Peyer's patch (tissue), 4 donors: ENCODE measurements around the gene EPB41L5. TPM values are rescaled to one million over a fixed set of nuclear protein-coding genes. Genes with fewer than 3 reads are reported as not detected.
"Not testable (repeated sequence)": the region's sequence is repeated elsewhere in the genome, so short reads cannot be mapped to it uniquely, and the experiment has no call there.

Experiments
- DNase-seq, 3 donors: peaks; one replicate each; pipeline ENCODE4 v3.0.0-alpha.2; 2017 to 2019
- H3K27ac ChIP-seq, 4 donors: fragments of 200-600 bp; sonication (generic); one replicate each; pipeline ENCODE4 v1.5.1; 2016 to 2019
- H3K27me3 ChIP-seq, 2 donors: fragments of 200-600 bp; sonication (generic); one replicate each; pipeline ENCODE4 v1.5.1; 2019
- H3K36me3 ChIP-seq, 3 donors: fragments of 200-600 bp; sonication (generic); one replicate each; pipeline ENCODE4 v1.5.1; 2016 to 2019
- H3K4me1 ChIP-seq, 4 donors: fragments of 200-600 bp; sonication (generic); one replicate each; pipeline ENCODE4 v1.5.1; 2016 to 2019
- H3K4me3 ChIP-seq, 4 donors: fragments of 200-600 bp; sonication (generic); 1 replicate in 3 of 4; 2 replicates in 1 of 4; pipeline ENCODE4 v1.5.1; 2016 to 2019; ENCODE audit warnings: mild to moderate bottlenecking in 1 of 4
- H3K9me3 ChIP-seq, 4 donors: fragments of 200-600 bp; sonication (generic); one replicate each; pipeline ENCODE4 v1.5.1; 2016 to 2019; ENCODE audit warnings: mild to moderate bottlenecking in 1 of 4
- CTCF ChIP-seq, 6 experiments: fragments of 450-650 bp in 4 of 6; fragments of 200-600 bp in 2 of 6; sonication (generic) in 1 of 6; IDR thresholded peaks; one replicate each; pipeline ENCODE4 v1.5.1; 2017 to 2019; ENCODE audit warnings: antibody characterized with exemption in 6 of 6, mild to moderate bottlenecking in 3 of 6, moderate library complexity in 1 of 6
- POLR2A ChIP-seq, 2 donors: fragments of 450-650 bp; IDR thresholded peaks; one replicate each; pipeline ENCODE4 v1.5.1; 2017; ENCODE audit warnings: antibody characterized with exemption in 2 of 2, mild to moderate bottlenecking in 2 of 2, moderate library complexity in 2 of 2
- total RNA-seq, 4 donors: library from RNA; depleted of rRNA; stranded (reverse); fragments of >200 nt; gene quantifications; one replicate each; pipeline ENCODE4 v1.1.0, GENCODE V29; 2016

EPB41L5 gene
- total RNA-seq, 4 donors from 2014 or later, result 21.5 to 52.9 (median 41.4) TPM

- no peaks in the 10 kb centered on the region for H3K9me3 ChIP-seq
- TF ChIP-seq POLR2A (IDR thresholded peaks at IDR 0.05) (no peak), CTCF (IDR thresholded peaks at IDR 0.05) (no peak)
- H3K27me3 ChIP-seq, result no peaks in the 10 kb centered on the region
- no peak overlapping the region for H3K4me3 ChIP-seq
- no peak for DNase-seq
- no peak overlapping the region for H3K27ac ChIP-seq
- H3K4me1 ChIP-seq, result peaks cover 0 to 5% (median 0%) of the 10 kb centered on the region in 4 donors
- H3K36me3 ChIP-seq, result no peaks in the 10 kb centered on the region
These were observed 166.5 kb downstream of the EPB41L5 start for GRCh38 chr2:120179396-120179795.

- no peak overlapping the region for H3K27ac ChIP-seq
- H3K36me3 ChIP-seq, result no peaks in the 10 kb centered on the region
- TF ChIP-seq CTCF (IDR thresholded peaks at IDR 0.05), result no peak
- no peak for TF ChIP-seq POLR2A (IDR thresholded peaks at IDR 0.05)
- DNase-seq, result no peak
- H3K4me3 ChIP-seq, result no peak overlapping the region
- H3K4me1 ChIP-seq, result peaks cover 0 to 5% (median 0%) of the 10 kb centered on the region in 4 donors
- H3K9me3 ChIP-seq, result no peaks in the 10 kb centered on the region
- no peaks in the 10 kb centered on the region for H3K27me3 ChIP-seq
These were observed 167.2 kb downstream of the EPB41L5 start for GRCh38 chr2:120180066-120180465.

GRCh38 chr2:120182019-120182560, 169.2 kb downstream of the EPB41L5 start:
- H3K27ac ChIP-seq, result no peak overlapping the region
- H3K27me3 ChIP-seq, result no peaks in the 10 kb centered on the region
- no peak overlapping the region for H3K4me3 ChIP-seq
- H3K36me3 ChIP-seq, result no peaks in the 10 kb centered on the region
- DNase-seq, result no peak
- H3K4me1 ChIP-seq, result no peaks in the 10 kb centered on the region
- H3K9me3 ChIP-seq, result no peaks in the 10 kb centered on the region
- TF ChIP-seq POLR2A (IDR thresholded peaks at IDR 0.05) (no peak), CTCF (IDR thresholded peaks at IDR 0.05) (no peak)

- no peaks in the 10 kb centered on the region for H3K9me3 ChIP-seq
- no peaks in the 10 kb centered on the region for H3K36me3 ChIP-seq
- H3K4me1 ChIP-seq, result no peaks in the 10 kb centered on the region
- no peak overlapping the region for H3K27ac ChIP-seq
- TF ChIP-seq CTCF (IDR thresholded peaks at IDR 0.05), result no peak
- no peak for TF ChIP-seq POLR2A (IDR thresholded peaks at IDR 0.05)
- no peaks in the 10 kb centered on the region for H3K27me3 ChIP-seq
- no peak for DNase-seq
- H3K4me3 ChIP-seq, result no peak overlapping the region
These were observed 176.3 kb downstream of the EPB41L5 start for GRCh38 chr2:120189189-120189588.

- Histone ChIP-seq H3K36me3 (no peaks in the 10 kb centered on the region), H3K9me3 (no peaks in the 10 kb centered on the region), H3K27ac (no peak overlapping the region), H3K27me3 (no peaks in the 10 kb centered on the region), H3K4me1 (no peaks in the 10 kb centered on the region), H3K4me3 (no peak overlapping the region)
- TF ChIP-seq POLR2A (IDR thresholded peaks at IDR 0.05) (no peak), CTCF (IDR thresholded peaks at IDR 0.05) (no peak)
- DNase-seq, result no peak
These were observed 179.4 kb downstream of the EPB41L5 start for GRCh38 chr2:120192280-120192679.

- DNase-seq, result no peak
- Histone ChIP-seq H3K27ac (no peak overlapping the region), H3K27me3 (no peaks in the 10 kb centered on the region), H3K36me3 (no peaks in the 10 kb centered on the region), H3K4me3 (no peak overlapping the region), H3K4me1 (no peaks in the 10 kb centered on the region), H3K9me3 (no peaks in the 10 kb centered on the region)
- TF ChIP-seq POLR2A (IDR thresholded peaks at IDR 0.05), result no peak
- no peak for TF ChIP-seq CTCF (IDR thresholded peaks at IDR 0.05)
These were observed 182.7 kb downstream of the EPB41L5 start for GRCh38 chr2:120195553-120195952.

- not testable (repeated sequence) for DNase-seq, H3K4me1 ChIP-seq, H3K36me3 ChIP-seq, H3K9me3 ChIP-seq, H3K27me3 ChIP-seq, H3K4me3 ChIP-seq, H3K27ac ChIP-seq
These were observed 187.1 kb downstream of the EPB41L5 start for GRCh38 chr2:120199817-120200459.
